Fibroblast of lung (primary cell): ENCODE data around the gene ELP4. TPM values are rescaled to one million over a fixed set of nuclear protein-coding genes. Genes with fewer than 3 reads are reported as not detected.
A peak's percentile ranks its signal among the peaks of the same experiment; 100 is the strongest.

Experiments
- DNase-seq, 2 donors: peaks; one replicate each; pipeline versions ENCODE4 v3.0.0 to v3.0.0-alpha.2; 2010; ENCODE audit warnings: low read depth in 2 of 2
- H2AFZ ChIP-seq: 2 replicates; pipeline ENCODE4 v1.5.1; 2012; ENCODE audit warnings: low read length, control low read depth, inconsistent platforms
- H3K27ac ChIP-seq: 2 replicates; pipeline ENCODE4 v1.5.1; 2011; ENCODE audit warnings: low read length, control low read depth; ENCODE audit not compliant: insufficient read depth
- H3K27me3 ChIP-seq: 2 replicates; pipeline ENCODE4 v1.5.1; 2011; ENCODE audit warnings: mild to moderate bottlenecking, low read length; ENCODE audit not compliant: control insufficient read depth, insufficient read depth
- H3K36me3 ChIP-seq: 2 replicates; pipeline ENCODE4 v1.5.1; 2011; ENCODE audit warnings: low read length; ENCODE audit not compliant: control insufficient read depth, insufficient read depth
- H3K4me1 ChIP-seq: 2 replicates; pipeline ENCODE4 v1.5.1; 2011; ENCODE audit warnings: low read length; ENCODE audit not compliant: control insufficient read depth, insufficient read depth; ENCODE audit errors: extremely low read depth
- H3K4me2 ChIP-seq: 2 replicates; pipeline ENCODE4 v1.5.1; 2011; ENCODE audit warnings: low read length, control low read depth; ENCODE audit not compliant: insufficient read depth; ENCODE audit errors: extremely low read depth
- H3K4me3 ChIP-seq, 4 experiments: fragments of 200-600 bp in 1 of 4; sonication (generic) in 1 of 4; replicated peaks in 1 of 4; 2 replicates each; pipeline ENCODE4 v1.5.1; 2011 to 2016; ENCODE audit warnings: low read length in 4 of 4, low read depth in 3 of 4, mild to moderate bottlenecking in 3 of 4, control low read depth in 2 of 4, inconsistent platforms in 1 of 4, mixed read lengths in 1 of 4; ENCODE audit not compliant: insufficient read depth in 1 of 4; ENCODE audit errors: control extremely low read depth in 1 of 4
- H3K79me2 ChIP-seq: 2 replicates; pipeline ENCODE4 v1.5.1; 2012; ENCODE audit warnings: mild to moderate bottlenecking, low read length, inconsistent platforms; ENCODE audit not compliant: control insufficient read depth, insufficient read depth
- H3K9ac ChIP-seq: 2 replicates; pipeline ENCODE4 v1.5.1; 2011; ENCODE audit warnings: mild to moderate bottlenecking, low read length, control low read depth; ENCODE audit not compliant: insufficient read depth
- H3K9me3 ChIP-seq: 2 replicates; pipeline ENCODE4 v1.5.1; 2012; ENCODE audit warnings: low read depth, low read length; ENCODE audit not compliant: control insufficient read depth, insufficient read depth
- H4K20me1 ChIP-seq: 2 replicates; pipeline ENCODE4 v1.5.1; 2011; ENCODE audit warnings: low read length; ENCODE audit not compliant: control insufficient read depth, insufficient read depth; ENCODE audit errors: extremely low read depth
- EZH2 ChIP-seq: IDR thresholded peaks from 2 replicates; pipeline ENCODE4 v1.5.1; 2012; ENCODE audit warnings: low read length, control low read depth, mild to moderate bottlenecking; ENCODE audit errors: missing control alignments
- polyA plus RNA-seq, 2 donors: library from polyadenylated mRNA; depleted of rRNA in 1 of 2; stranded (reverse) in 1 of 2; unstranded in 1 of 2; fragments of >200 nt; gene quantifications; 2 replicates each; pipeline ENCODE4 v1.2.1, GENCODE V29; 2011 to 2012; ENCODE audit warnings: missing spikeins in 1 of 2
- total RNA-seq: library from RNA; depleted of rRNA; stranded (reverse); fragments of >200 nt; gene quantifications from 2 replicates; pipeline ENCODE4 v1.2.1, GENCODE V29; 2014
- TF ChIP-seq, protein P1 (sequence below), 2 donors: IDR thresholded peaks in 1 of 2; conservative IDR thresholded peaks in 1 of 2; 1 replicate in 1 of 2; 2 replicates in 1 of 2; pipeline ENCODE4 v1.5.1; 2011 to 2012; ENCODE audit warnings: low read length in 2 of 2, control low read depth in 1 of 2, inconsistent platforms in 1 of 2, low read depth in 1 of 2, mild to moderate bottlenecking in 1 of 2

Gene ELP4
- total and polyA plus RNA-seq, 2 donors (not counting 1 experiment from before 2014, with no cell fraction given) = 11.7 to 13.1 TPM

DNA sequence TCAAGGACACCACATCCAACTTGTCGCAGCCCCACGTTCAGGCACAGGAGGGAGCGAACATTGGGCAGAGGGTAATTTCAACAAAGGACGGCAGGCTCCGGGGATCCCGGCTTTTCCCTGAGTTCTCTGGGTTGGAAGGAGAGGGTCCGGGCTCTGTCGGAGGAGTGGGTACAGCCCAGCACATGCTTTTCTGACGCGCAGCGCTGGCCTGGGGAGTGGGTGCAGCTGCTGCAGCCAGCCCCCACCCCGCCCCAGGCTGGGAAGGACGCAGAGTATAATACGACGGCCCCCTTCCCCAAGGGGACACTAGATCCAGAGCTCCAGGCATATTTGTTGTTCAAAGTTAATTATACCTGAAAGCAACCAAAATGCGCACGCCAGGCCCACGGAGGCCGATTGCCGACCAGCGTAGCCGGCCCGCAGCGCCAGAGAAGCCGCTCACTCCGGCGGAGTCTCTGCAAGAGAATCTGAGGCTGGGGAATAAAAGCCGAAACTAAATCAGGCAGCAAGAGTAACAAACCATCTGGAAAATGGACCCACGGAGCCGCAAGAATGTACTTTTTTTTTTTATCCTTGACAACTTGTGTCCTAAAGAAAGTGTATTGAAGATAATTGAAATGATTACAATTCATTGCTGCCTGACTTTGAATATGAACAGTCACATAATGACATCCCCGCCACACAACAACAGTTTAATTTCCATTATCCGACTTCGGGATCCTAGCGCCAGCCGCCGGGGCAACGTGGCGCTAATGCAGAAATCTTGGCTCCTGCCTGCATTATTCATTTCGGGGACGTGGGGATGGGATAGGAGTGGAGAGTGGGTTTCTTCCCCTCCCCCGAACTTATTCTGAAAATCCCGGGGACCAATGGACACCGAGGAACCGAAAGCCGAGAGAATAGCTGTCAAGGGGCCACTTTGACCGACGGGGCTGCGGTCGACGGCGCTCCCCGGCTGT lies 315.6 kb downstream of the ELP4 start:
- no peaks in the 10 kb centered on the region for H3K9me3 ChIP-seq
- no peak overlapping the region for H2AFZ ChIP-seq
- no peaks in the 10 kb centered on the region for H3K4me1 ChIP-seq
- H3K36me3 ChIP-seq = no peaks in the 10 kb centered on the region
- no peak for DNase-seq
- TF ChIP-seq, protein P1, sequence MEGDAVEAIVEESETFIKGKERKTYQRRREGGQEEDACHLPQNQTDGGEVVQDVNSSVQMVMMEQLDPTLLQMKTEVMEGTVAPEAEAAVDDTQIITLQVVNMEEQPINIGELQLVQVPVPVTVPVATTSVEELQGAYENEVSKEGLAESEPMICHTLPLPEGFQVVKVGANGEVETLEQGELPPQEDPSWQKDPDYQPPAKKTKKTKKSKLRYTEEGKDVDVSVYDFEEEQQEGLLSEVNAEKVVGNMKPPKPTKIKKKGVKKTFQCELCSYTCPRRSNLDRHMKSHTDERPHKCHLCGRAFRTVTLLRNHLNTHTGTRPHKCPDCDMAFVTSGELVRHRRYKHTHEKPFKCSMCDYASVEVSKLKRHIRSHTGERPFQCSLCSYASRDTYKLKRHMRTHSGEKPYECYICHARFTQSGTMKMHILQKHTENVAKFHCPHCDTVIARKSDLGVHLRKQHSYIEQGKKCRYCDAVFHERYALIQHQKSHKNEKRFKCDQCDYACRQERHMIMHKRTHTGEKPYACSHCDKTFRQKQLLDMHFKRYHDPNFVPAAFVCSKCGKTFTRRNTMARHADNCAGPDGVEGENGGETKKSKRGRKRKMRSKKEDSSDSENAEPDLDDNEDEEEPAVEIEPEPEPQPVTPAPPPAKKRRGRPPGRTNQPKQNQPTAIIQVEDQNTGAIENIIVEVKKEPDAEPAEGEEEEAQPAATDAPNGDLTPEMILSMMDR (conservative IDR thresholded peaks at IDR 0.05 in 1 of 2, IDR thresholded peaks at IDR 0.05 in 1 of 2; ENCODE audit: low read depth in 1 of 2, low read length in 2 of 2) = no peak
- peak; percentile 99 for TF ChIP-seq EZH2
- no peaks in the 10 kb centered on the region for H3K79me2 ChIP-seq
- H3K9ac ChIP-seq = no peak overlapping the region
- no peak overlapping the region for H3K4me3 ChIP-seq
- H3K27me3 ChIP-seq = peaks cover 80% of the 10 kb centered on the region
- H4K20me1 ChIP-seq = no peaks in the 10 kb centered on the region
- no peak overlapping the region for H3K4me2 ChIP-seq
- no peak overlapping the region for H3K27ac ChIP-seq

DNA sequence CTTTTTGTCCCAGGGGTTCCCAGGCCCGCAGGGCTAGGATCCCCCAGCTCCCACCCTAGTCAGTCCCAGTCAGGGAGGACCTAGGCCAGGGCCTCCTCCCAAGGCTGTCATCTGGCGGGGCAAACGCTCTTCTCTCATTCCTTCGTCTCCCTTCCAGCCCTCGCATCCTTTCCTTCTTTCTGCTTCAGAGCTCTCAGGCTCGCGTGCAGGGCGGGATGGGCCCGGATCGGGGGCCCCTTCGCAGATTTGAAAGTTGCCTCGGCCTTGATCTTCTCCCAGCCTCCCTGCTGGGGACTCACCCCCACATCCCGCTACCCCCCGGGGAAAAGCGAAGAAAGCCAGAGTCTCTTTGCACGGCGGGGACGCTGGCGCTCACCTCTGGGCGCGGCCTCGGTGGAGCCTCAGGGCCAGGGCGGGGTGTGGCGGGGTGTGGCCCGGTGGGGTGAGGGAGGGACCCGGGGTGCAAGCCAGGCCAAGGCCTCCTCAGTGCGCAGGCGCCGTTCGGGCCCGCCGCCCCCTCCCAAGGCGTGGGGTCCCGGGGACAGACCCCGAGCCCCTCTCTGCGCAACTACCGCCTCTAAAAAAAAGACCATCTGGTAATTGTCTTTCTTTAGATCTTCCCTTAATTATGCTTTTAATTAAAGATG lies 316.4 kb downstream of the ELP4 start:
- Histone ChIP-seq H2AFZ (no peak overlapping the region), H3K27me3 (peaks cover 75% of the 10 kb centered on the region), H3K27ac (no peak overlapping the region), H4K20me1 (no peaks in the 10 kb centered on the region), H3K4me3 (no peak overlapping the region), H3K4me1 (no peaks in the 10 kb centered on the region), H3K36me3 (no peaks in the 10 kb centered on the region), H3K9ac (no peak overlapping the region), H3K79me2 (no peaks in the 10 kb centered on the region), H3K9me3 (no peaks in the 10 kb centered on the region), H3K4me2 (no peak overlapping the region)
- DNase-seq = no peak
- TF ChIP-seq EZH2 = no peak
- TF ChIP-seq, protein P1 (conservative IDR thresholded peaks at IDR 0.05 in 1 of 2, IDR thresholded peaks at IDR 0.05 in 1 of 2; ENCODE audit: low read depth in 1 of 2, low read length in 2 of 2) = no peak
